ENCODE measurements around the gene ADAMTS13. TPM values are rescaled to one million over a fixed set of nuclear protein-coding genes. Genes with fewer than 3 reads are reported as not detected.

ADAMTS13 gene
- polyA plus RNA-seq, 1 donor, result 10.9 TPM

GRCh38 chr9:133471551-133472276, 49.5 kb downstream of the ADAMTS13 start:
- no peak for DNase-seq

DNA sequence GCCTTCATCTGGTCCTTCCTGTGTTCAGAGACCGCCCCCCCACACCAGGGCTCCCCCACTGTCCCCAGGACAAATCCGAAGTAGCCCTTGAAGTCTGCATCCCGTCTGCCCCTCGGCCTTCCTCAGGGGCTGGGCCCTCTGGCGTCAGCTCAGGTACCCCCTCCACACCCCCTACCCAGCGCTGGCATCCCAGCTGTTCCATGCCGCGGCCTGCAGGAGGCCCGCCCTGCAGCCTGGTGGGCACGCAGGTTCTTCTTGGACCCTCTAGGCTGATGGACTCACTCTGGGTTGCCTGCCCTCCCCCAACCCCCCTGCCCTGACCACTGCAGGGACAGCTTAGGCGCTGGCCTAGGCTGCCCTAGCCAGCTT, 50.1 kb downstream of the ADAMTS13 start:
- no peak for DNase-seq

GRCh38 chr9:133472753-133473378, 50.7 kb downstream of the ADAMTS13 start:
- DNase-seq, result no peak

DNA sequence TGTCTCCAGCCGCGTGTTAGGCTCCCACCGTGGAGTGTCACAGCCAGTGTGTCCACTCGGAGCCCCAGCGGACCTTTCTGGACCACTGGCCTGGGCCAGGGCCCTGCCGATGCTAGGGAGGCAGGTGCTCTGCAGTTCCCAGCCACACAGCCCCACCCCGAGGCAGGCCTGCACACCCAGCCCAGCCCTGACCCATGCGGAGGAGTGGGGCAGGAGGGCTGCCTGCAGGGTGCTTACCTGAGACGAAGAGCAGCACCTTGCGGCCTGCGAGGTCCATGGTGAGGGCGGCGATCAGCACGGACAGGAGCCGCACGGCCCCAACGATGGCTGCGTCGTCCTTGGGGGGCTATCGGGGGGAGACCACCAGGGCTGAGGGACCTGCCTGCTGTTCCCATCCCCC, 51.6 kb downstream of the ADAMTS13 start:
- DNase-seq, result no peak

DNA sequence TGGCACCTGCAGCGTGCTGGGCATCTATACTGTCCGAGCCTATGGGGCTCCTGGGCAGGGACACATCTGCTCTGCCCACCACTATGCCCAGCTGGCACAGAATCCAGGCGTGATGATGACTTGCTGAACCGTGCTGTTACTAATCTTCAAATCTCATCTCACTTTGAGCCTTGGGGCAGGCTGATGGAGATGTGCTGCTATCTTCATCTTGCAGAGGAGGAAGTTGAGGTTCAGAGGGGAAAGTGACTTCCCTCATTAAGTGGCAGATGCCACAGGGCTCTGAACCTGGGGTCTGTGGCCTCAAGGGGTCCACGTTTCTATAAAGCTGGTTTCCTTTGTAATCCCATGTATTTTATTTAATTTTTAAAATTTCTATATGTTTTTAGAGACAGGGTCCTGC, 52.0 kb downstream of the ADAMTS13 start:
- DNase-seq, result no peak

GRCh38 chr9:133474853-133475252, 52.7 kb downstream of the ADAMTS13 start:
- DNase-seq, result no peak

GRCh38 chr9:133475292-133476012, 53.3 kb downstream of the ADAMTS13 start:
- DNase-seq, result no peak

DNA sequence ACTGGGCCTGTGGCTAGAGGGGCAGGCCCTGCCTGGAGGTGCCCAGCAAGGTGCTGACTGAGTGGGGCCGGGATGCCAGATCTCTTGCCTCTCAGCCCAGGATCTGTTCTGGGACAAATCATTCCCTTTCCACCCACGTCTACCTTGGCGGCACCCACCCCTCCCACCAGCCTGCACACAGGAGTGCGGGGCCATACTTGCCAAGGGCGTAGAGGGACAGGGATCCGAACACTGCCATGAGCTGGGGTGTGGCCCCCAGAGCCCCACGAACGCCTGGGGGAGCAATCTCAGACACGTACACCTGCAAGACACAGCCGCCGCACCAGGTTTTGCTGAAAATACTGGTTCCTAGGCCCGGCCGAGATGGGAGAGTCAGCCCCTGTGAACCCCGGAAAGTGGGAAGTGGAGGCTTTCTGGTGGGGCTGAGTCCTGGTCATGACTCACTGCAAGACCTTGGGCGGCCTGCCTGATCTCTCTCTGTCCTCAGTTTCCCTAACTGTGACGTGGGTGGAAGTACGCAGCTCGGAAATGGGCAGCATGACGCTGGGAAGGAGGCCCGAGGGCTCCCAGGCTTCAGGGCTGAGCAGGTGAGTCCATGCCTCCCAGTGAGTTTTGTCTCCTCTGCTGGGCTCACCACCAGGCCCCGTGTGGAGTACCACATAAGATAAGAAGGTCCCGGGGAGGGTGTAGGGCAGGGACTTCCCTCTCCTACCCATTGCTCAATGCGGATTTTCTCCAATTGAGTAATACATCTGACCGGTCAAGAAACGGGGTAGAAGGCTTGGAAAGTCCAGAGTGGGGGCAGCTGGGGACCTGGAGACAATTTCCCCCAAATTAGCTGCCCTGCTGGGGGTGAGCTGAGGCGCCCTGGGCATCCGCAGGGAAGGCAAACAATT, 54.1 kb downstream of the ADAMTS13 start:
- DNase-seq, result no peak

GRCh38 chr9:133476941-133477340, 54.8 kb downstream of the ADAMTS13 start:
- DNase-seq, result no peak

DNA sequence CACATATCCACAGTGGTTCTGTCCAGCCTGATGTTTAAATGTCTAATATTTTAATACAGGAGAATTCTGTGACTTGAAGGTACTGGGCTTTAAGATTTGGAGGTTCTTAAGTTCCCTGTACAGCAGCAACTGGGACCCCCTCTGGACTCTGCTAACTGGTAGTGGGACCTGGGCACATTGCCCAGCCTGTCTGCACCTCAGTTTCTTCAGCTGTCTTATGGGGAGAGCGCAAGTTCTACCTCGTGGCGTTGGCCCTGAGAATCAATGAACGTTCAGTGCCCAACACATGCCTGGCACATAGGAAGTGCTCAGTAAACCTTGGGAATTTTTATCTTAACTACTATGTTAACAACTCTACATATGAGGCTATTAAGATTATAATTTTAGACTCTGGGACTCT, 55.3 kb downstream of the ADAMTS13 start:
- DNase-seq, result no peak

GRCh38 chr9:133477992-133478850, 56.1 kb downstream of the ADAMTS13 start:
- DNase-seq, result no peak

DNA sequence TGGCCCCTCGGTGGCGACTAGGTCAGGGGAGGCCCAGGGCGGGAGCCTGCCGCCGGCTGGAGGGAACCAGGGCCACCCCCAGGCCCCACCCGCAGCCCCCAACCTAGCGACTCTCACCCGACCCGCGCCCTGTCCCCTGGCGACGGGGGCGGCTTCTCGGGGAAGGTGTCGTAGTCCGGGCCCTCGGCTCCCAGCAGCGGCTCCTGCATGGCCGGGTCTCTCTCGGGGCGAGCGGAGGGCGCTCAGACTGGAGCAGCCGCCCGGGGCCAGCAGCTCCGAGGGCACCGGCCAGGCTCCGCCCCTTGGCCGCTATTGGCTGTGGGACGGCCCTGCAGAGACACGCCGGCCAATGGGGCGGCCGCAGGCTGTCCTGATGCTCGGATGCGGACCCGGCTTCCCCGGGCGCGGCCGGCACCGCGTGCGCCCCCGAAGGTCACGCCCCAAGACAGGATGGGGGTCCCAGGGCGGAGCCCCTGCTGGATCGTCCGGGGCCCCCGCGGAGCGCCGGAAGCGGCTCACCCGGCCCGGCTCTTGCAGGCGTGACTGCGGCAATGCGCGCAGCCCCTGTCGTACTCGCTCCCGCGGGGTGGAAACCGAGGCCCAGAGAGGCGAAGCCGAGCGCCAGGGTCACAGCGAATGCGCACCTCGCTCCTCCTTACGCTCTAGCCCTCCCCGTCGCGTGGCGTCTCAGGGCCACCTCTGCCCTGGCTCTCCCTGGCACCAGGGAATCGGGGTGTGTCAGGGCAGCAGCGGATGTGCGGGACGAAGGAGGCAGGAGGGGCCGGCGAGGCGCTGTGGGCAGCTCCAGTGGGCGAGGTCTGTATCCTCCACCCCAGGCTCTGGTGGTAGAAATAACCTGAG, 56.9 kb downstream of the ADAMTS13 start, which contains the start of gene SLC2A6:
Gene SLC2A6 (minus strand): TSS at position 249 of the 861 bp plus-strand sequence. CDS start 40 bp downstream, at position 209.
- peak; percentile 56 for DNase-seq

- no peak for DNase-seq
Observed at GRCh38 chr9:133483611-133484010, 61.4 kb downstream of the ADAMTS13 start.

- no peak for DNase-seq
Observed at GRCh38 chr9:133484671-133485437, 62.7 kb downstream of the ADAMTS13 start.

- DNase-seq, result no peak
Observed at GRCh38 chr9:133485531-133486260, 63.5 kb downstream of the ADAMTS13 start.

DNA sequence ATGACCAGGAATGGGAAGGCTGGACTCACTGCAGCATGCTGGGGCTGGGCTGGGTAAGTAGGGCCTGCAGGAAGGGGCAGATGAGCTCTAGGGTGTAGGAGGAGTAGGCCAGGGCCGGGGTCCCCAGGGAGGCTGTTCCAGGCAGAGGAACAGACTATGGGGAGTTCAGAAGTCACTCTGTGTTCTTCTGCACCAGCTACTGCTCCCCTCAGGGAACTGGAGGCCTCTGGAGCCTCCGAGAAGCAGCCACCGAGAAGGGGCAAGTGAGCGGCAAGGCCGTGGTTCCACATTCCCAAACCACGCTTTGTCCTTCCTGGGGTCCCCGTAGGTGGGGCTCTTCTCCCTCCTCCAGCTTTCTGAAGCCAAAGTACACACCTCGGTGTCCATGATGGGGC, 65.2 kb downstream of the ADAMTS13 start:
- no peak for DNase-seq

GRCh38 chr9:133488686-133489252, 66.6 kb downstream of the ADAMTS13 start:
- no peak for DNase-seq

Data from left kidney (tissue), 2 donors.